Common myeloid progenitor, CD34-positive (primary cell): ENCODE measurements around the gene CCT5.

Experiments used
- CTCF ChIA-PET: fragments of 350-600 bp; sonication (Branson Sonifier 250); formaldehyde crosslinking; loops from one replicate; lab custom pipeline; 2021; ENCODE audit warnings: antibody characterized with exemption; lab: Charles Lee
- POLR2A ChIA-PET: fragments of 350-600 bp; sonication (Branson Sonifier 250); formaldehyde crosslinking; loops from one replicate; lab custom pipeline; 2021; ENCODE audit warnings: antibody characterized with exemption; lab: Charles Lee
- DNase-seq, 3 donors: peaks; one replicate each; pipeline versions ENCODE4 v3.0.0 to v3.0.0-alpha.2; 2013
- H3K27ac ChIP-seq, 2 experiments: 1 replicate in 1 of 2; 2 replicates in 1 of 2; pipeline ENCODE4 v1.7.0; 2013; ENCODE audit warnings: inconsistent platforms in 2 of 2, low read length in 2 of 2, mild to moderate bottlenecking in 2 of 2, low read depth in 1 of 2, moderate library complexity in 1 of 2; ENCODE audit not compliant: severe bottlenecking in 2 of 2, insufficient read depth in 1 of 2, poor library complexity in 1 of 2
- H3K27me3 ChIP-seq, 5 experiments: replicated peaks in 2 of 5; 1 replicate in 3 of 5; 2 replicates in 2 of 5; pipeline versions ENCODE4 v1.6.1 to v1.7.0; 2013; ENCODE audit warnings: low read length in 4 of 5, mild to moderate bottlenecking in 2 of 5, moderate library complexity in 2 of 5, inconsistent platforms in 1 of 5; ENCODE audit not compliant: insufficient read depth in 5 of 5, control insufficient read depth in 4 of 5
- H3K36me3 ChIP-seq, 4 experiments: 1 replicate in 2 of 4; 2 replicates in 2 of 4; pipeline versions ENCODE4 v1.6.1 to v1.7.0; 2013; ENCODE audit warnings: low read length in 3 of 4, control low read depth in 1 of 4, mild to moderate bottlenecking in 1 of 4; ENCODE audit not compliant: control insufficient read depth in 4 of 4, insufficient read depth in 4 of 4
- H3K4me1 ChIP-seq, 4 experiments: 1 replicate in 3 of 4; 2 replicates in 1 of 4; pipeline versions ENCODE4 v1.6.1 to v1.7.1; 2013; ENCODE audit warnings: low read length in 3 of 4, mild to moderate bottlenecking in 3 of 4, control low read depth in 1 of 4, inconsistent platforms in 1 of 4, moderate library complexity in 1 of 4; ENCODE audit not compliant: control insufficient read depth in 4 of 4, insufficient read depth in 4 of 4; ENCODE audit errors: control extremely low read depth in 1 of 4
- H3K4me3 ChIP-seq, 7 experiments: 1 replicate in 4 of 7; 2 replicates in 3 of 7; pipeline versions ENCODE4 v1.5.1 to v1.7.0; 2013; ENCODE audit warnings: mild to moderate bottlenecking in 7 of 7, low read length in 6 of 7, moderate library complexity in 6 of 7, inconsistent platforms in 2 of 7, low read depth in 2 of 7, control low read depth in 1 of 7; ENCODE audit not compliant: insufficient read depth in 4 of 7, control insufficient read depth in 1 of 7; ENCODE audit errors: extremely low read depth in 1 of 7
- H3K9me3 ChIP-seq, 5 experiments: 1 replicate in 4 of 5; 2 replicates in 1 of 5; pipeline versions ENCODE4 v1.6.1 to v1.7.1; 2013; ENCODE audit warnings: low read length in 4 of 5, mild to moderate bottlenecking in 2 of 5, inconsistent platforms in 1 of 5, low read depth in 1 of 5, moderate library complexity in 1 of 5; ENCODE audit not compliant: control insufficient read depth in 4 of 5, insufficient read depth in 2 of 5; ENCODE audit errors: control extremely low read depth in 1 of 5
- WGBS: methylation state at CpG from one replicate; pipeline ENCODE4 v1.1.5; 2013; ENCODE audit not compliant: insufficient coverage; 5-methylcytosine and 5-hydroxymethylcytosine counted together

CCT5 gene

GRCh38 chr5:10215366-10215765 is 34.7 kb upstream of the CCT5 start:
- ChIA-PET CTCF (no interaction called here), POLR2A (no interaction called here)
- Histone ChIP-seq H3K27ac (no peak overlapping the region), H3K4me1 (no peaks in the 10 kb centered on the region), H3K36me3 (no peaks in the 10 kb centered on the region), H3K4me3 (no peak overlapping the region), H3K27me3 (no peaks in the 10 kb centered on the region), H3K9me3 (no peaks in the 10 kb centered on the region)
- DNase-seq: no peak
- WGBS: 100% methylated on average over 5 of the region's 5 CpGs

DNA sequence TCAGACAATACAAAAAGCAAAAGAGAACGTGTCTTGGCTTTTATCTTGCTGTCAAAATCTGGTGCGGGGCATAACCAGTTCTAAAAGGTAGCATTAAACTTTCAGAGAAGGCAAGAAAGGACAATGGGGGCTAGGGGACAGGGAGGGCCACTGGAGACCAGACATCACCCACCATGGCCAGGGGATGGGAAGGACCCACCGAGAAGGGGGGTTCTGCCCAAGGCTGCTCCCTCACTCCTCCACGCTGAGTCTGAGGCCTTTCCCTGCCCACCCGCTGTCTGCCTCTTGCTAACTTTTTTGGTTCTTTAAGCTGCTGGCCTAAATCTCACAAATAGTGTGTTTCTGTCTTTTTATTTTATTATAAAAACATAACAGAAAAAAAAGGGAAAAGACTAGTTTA is 34.0 kb upstream of the CCT5 start:
- POLR2A ChIA-PET: no interaction called here
- Histone ChIP-seq H3K36me3 (no peaks in the 10 kb centered on the region), H3K9me3 (no peaks in the 10 kb centered on the region), H3K27me3 (no peaks in the 10 kb centered on the region), H3K27ac (no peak overlapping the region), H3K4me1 (no peaks in the 10 kb centered on the region), H3K4me3 (no peak overlapping the region)
- CTCF ChIA-PET: no interaction called here
- DNase-seq: no peak
- 78% methylated on average over 3 of the region's 5 CpGs for WGBS

GRCh38 chr5:10218658-10219057 is 31.4 kb upstream of the CCT5 start:
- Histone ChIP-seq H3K27ac (no peak overlapping the region), H3K9me3 (no peaks in the 10 kb centered on the region), H3K27me3 (no peaks in the 10 kb centered on the region), H3K36me3 (peaks cover 0 to 5% (median 1%) of the 10 kb centered on the region in 4 experiments), H3K4me3 (no peak overlapping the region), H3K4me1 (no peaks in the 10 kb centered on the region)
- CTCF ChIA-PET: no interaction called here
- WGBS: 98% methylated on average over 6 of the region's 8 CpGs
- no peak for DNase-seq
- POLR2A ChIA-PET: no interaction called here

DNA sequence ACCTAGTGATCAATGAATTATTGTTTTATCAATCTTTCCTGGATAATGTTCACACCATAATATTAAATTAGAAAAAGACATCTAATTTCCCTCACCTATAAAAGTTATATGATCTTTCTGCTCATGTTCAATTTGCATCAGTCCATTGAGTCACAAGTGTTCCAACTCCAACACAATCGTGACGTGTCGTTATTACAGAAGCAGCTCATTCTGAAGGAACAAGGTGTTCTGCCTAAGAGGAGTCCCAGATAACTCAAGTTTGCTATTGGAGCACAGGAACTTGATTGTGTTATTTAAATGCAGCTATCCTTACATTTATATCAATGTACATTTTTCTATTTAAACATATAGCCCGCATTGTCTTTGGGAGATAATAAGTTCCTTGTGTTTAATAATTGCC is 31.0 kb upstream of the CCT5 start:
- Histone ChIP-seq H3K4me3 (no peak overlapping the region), H3K4me1 (no peaks in the 10 kb centered on the region), H3K36me3 (peaks cover 0 to 5% (median 1%) of the 10 kb centered on the region in 4 experiments), H3K27ac (no peak overlapping the region), H3K9me3 (no peaks in the 10 kb centered on the region), H3K27me3 (no peaks in the 10 kb centered on the region)
- POLR2A ChIA-PET: no interaction called here
- no peak for DNase-seq
- CTCF ChIA-PET: no interaction called here
- WGBS: no CpG with 5 or more reads among the region's 4 CpGs

GRCh38 chr5:10220248-10220647 is 29.8 kb upstream of the CCT5 start:
- Histone ChIP-seq H3K4me1 (no peaks in the 10 kb centered on the region), H3K4me3 (no peak overlapping the region), H3K27ac (no peak overlapping the region), H3K36me3 (peaks cover 0 to 5% (median 1%) of the 10 kb centered on the region in 4 experiments), H3K9me3 (peaks cover 0 to 3% (median 0%) of the 10 kb centered on the region in 5 experiments), H3K27me3 (no peaks in the 10 kb centered on the region)
- 91% methylated on average over 8 of the region's 8 CpGs for WGBS
- ChIA-PET POLR2A (no interaction called here), CTCF (no interaction called here)
- DNase-seq: no peak

GRCh38 chr5:10222326-10222725 is 27.8 kb upstream of the CCT5 start:
- no peak for DNase-seq
- Histone ChIP-seq H3K4me1 (no peaks in the 10 kb centered on the region), H3K9me3 (peaks cover 0 to 3% (median 0%) of the 10 kb centered on the region in 5 experiments), H3K27me3 (no peaks in the 10 kb centered on the region), H3K4me3 (no peak overlapping the region), H3K36me3 (peaks cover 0 to 8% (median 4%) of the 10 kb centered on the region in 4 experiments), H3K27ac (no peak overlapping the region)
- POLR2A ChIA-PET: no interaction called here
- 100% methylated on average over 2 of the region's 2 CpGs for WGBS
- CTCF ChIA-PET: interaction anchor here (0.6 kb wide), 1 partner anchor 242 kb away, joined by 3 read pairs; no protein-coding TSS in a partner anchor

DNA sequence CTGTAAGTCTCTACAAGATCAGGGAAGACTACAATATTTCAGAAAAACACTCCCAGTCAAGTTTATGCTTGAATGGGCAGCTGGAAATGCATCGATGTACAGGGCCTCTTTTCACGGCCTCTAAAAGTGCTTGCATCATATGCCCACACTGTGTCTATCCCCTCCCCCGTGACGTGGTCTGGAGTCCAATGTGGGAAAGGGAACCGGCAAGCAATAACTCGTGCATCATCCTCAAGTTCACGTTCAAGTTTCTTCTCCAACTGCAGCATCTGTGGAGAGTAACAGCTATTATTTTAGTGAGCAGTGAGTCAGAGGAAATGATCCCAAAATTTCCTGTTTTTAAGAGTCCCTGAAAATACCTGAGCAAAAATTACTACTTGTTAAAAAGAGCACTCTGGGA is 22.7 kb upstream of the CCT5 start:
- no peak overlapping the region for H3K27ac ChIP-seq
- H3K4me3 ChIP-seq: no peak overlapping the region
- no peaks in the 10 kb centered on the region for H3K27me3 ChIP-seq
- DNase-seq: no peak
- no peaks in the 10 kb centered on the region for H3K4me1 ChIP-seq
- H3K36me3 ChIP-seq: peaks cover 0 to 12% (median 7%) of the 10 kb centered on the region in 4 experiments
- peaks cover 0 to 3% (median 0%) of the 10 kb centered on the region in 5 experiments for H3K9me3 ChIP-seq
- ChIA-PET CTCF (no interaction called here), POLR2A (no interaction called here)
- 97% methylated on average over 7 of the region's 7 CpGs for WGBS
